Measurements from ENCODE around the gene MTERF4. TPM values are rescaled to one million over a fixed set of nuclear protein-coding genes. Genes with fewer than 3 reads are reported as not detected.

MTERF4 gene
- total RNA-seq, 1 donor from 2014 or later = 35.4 TPM

DNA sequence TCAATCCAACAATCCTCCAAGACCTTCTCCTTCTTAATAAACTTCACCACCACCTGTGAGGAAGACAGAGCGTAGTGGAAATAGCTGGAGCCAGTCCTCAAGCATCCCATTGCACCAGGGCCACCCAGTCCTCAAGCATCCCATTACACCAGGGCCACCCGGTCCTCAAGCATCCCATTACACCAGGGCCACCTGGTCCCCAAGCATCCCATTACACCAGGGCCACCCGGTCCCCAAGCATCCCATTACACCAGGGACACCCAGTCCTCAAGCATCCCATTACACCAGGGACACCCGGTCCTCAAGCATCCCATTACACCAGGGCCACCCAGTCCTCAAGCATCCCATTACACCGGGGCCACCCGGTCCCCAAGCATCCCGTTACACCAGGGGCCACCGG lies 13.3 kb upstream of the MTERF4 start:
- no peak overlapping the region for H3K4me3 Mint-ChIP-seq (ENCODE audit: low read depth)
- peaks cover 6% of the 10 kb centered on the region for H3K4me1 Mint-ChIP-seq (ENCODE audit: low read depth)
- peaks cover 36% of the 10 kb centered on the region for H3K36me3 Mint-ChIP-seq (ENCODE audit: low read depth)
- intact Hi-C loops (cut with micrococcal nuclease) = no loop called here
- no peaks in the 10 kb centered on the region for H3K27me3 Mint-ChIP-seq (ENCODE audit: low read depth)
- H3K27ac Mint-ChIP-seq = no peak overlapping the region
- DNase-seq (ENCODE audit: low spot score) = no peak
- H3K9me3 Mint-ChIP-seq = no peaks in the 10 kb centered on the region

DNA sequence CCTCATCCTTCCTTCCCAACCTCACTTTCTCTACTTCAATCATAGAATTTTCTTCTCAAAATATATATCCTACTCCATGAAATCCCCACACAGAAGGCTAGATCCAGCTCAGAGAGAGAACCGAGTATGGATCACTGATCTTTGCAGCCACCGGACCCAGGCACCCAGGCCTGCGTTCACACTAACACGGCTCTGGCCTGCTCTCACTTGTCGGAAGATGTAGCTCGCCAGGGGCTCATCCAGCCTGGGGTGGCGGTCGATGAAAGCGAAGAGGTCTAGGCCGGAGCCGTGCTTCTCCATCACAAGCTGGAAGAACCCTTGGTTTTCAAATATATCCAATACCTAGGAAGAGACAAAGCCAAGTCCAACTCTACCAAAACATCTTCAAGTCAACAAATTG lies 12.7 kb upstream of the MTERF4 start:
- Mint-ChIP-seq H3K27me3 (ENCODE audit: low read depth) (no peaks in the 10 kb centered on the region), H3K4me3 (ENCODE audit: low read depth) (no peak overlapping the region), H3K27ac (no peak overlapping the region), H3K4me1 (ENCODE audit: low read depth) (peaks cover 9% of the 10 kb centered on the region), H3K36me3 (ENCODE audit: low read depth) (peaks cover 34% of the 10 kb centered on the region), H3K9me3 (no peaks in the 10 kb centered on the region)
- intact Hi-C loops (cut with micrococcal nuclease) = no loop called here
- no peak for DNase-seq (ENCODE audit: low spot score)

DNA sequence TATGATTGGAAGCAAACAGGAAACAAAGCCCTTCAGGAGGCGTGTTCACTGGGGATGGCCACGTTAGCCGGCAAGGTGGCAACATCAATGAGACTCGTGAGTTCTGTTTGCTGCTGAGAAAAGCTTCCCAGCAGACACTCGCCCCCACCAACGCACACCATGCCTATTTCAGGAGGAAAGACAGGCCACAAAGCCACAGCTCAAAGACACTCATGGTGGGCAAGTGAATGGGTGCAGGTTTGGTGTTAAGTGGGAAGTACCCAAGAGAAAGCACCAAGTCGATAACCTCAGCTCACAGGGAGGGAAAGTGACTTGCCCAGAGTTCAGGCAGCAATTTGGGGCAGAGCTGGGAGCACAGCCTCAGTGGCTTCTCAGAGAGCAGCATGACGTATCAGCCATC lies 10.5 kb upstream of the MTERF4 start:
- Mint-ChIP-seq H3K9me3 (no peaks in the 10 kb centered on the region), H3K27ac (peak overlapping the region; percentile 40), H3K4me3 (ENCODE audit: low read depth) (no peak overlapping the region), H3K4me1 (ENCODE audit: low read depth) (peaks cover 18% of the 10 kb centered on the region), H3K27me3 (ENCODE audit: low read depth) (no peaks in the 10 kb centered on the region), H3K36me3 (ENCODE audit: low read depth) (peaks cover 39% of the 10 kb centered on the region)
- intact Hi-C loops (cut with micrococcal nuclease) = no loop called here
- DNase-seq (ENCODE audit: low spot score) = no peak

DNA sequence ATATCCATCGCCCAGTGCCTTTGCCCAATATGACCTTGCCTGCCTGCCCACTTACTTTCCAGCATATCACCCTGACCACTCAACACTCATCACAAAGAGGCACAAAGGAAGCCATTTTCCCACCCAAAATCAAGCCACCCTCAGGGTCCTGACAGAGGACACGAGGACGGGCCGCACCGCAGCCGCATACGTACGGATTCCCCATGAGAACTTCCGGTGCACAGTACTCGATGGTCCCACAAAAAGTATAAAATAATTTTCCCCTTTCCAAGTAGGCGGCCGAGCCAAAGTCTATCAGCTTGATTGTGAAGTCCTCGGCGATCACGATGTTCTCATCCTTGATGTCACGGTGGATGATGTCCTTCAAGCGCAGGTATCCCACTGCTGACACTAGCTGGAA lies 10.0 kb upstream of the MTERF4 start:
- Mint-ChIP-seq H3K36me3 (ENCODE audit: low read depth) (peaks cover 42% of the 10 kb centered on the region), H3K4me3 (ENCODE audit: low read depth) (peak overlapping the region; percentile 43), H3K27me3 (ENCODE audit: low read depth) (no peaks in the 10 kb centered on the region), H3K4me1 (ENCODE audit: low read depth) (peaks cover 18% of the 10 kb centered on the region), H3K9me3 (no peaks in the 10 kb centered on the region), H3K27ac (peak overlapping the region; percentile 46)
- intact Hi-C loops (cut with micrococcal nuclease) = no loop called here
- no peak for DNase-seq (ENCODE audit: low spot score)

DNA sequence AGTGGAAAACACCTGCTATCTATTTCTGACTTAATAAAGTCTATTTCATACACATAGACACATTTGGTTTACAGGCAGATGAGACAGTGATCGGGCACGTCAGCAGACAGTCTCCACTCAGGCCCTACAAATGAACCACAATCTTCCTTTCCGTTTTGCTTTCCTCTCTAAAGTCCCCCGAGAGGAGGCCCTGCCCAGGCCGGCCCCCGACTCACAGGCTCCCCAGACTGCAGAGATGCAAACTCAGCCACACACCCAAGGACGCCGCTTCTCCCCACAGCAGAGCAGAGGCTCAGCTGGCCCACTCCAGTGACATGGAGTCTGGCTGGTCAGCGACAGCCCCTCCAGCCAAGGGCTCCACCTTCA lies 9.3 kb upstream of the MTERF4 start:
- H3K27me3 Mint-ChIP-seq (ENCODE audit: low read depth) = no peaks in the 10 kb centered on the region
- peaks cover 44% of the 10 kb centered on the region for H3K36me3 Mint-ChIP-seq (ENCODE audit: low read depth)
- H3K4me1 Mint-ChIP-seq (ENCODE audit: low read depth) = peaks cover 18% of the 10 kb centered on the region
- peak overlapping the region; percentile 49 for H3K27ac Mint-ChIP-seq
- peak overlapping the region; percentile 41 for H3K4me3 Mint-ChIP-seq (ENCODE audit: low read depth)
- DNase-seq (ENCODE audit: low spot score) = no peak
- no peaks in the 10 kb centered on the region for H3K9me3 Mint-ChIP-seq
- intact Hi-C loops (cut with micrococcal nuclease) = no loop called here

DNA sequence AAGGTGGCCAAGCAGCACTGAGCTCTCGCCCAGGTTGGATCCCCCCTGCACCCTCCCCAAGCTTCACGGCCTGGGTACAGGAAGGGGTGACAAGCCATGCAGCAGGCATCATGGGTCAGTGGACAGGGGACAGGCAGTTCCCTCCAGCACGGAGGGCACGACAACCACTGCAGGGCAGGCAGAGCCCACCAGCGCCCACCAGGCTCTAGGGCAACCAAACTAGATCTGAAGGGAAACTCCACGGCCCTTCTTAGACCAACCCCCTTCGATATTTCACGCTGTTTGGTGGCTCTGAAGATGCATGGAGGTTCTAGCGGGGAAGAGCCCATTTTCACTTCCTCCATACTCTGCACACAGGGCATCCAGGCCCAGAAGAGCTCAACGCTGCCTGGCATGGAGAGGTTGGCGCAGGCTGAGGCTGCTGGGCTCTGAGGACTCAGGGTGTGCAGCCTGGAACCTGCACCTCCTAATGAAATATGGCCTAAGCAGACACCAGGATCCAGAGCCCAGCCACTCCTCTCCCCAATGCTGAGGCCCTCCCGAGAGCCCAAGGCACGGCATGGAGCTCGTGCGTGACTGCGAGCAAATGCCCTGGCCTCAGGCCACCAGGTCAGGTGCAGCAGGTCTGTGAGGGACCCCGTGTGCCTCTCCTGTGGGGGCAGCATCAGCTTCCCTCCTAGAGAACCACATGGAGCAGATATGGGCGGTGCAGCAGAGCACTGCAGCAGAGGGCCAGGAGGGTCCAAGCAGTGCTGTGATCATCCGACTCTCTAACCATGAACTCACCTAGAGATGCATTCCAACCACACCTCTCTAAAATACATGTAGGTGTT lies 8.7 kb upstream of the MTERF4 start:
- DNase-seq (ENCODE audit: low spot score) = no peak
- no peaks in the 10 kb centered on the region for H3K9me3 Mint-ChIP-seq
- peaks cover 41% of the 10 kb centered on the region for H3K36me3 Mint-ChIP-seq (ENCODE audit: low read depth)
- H3K4me3 Mint-ChIP-seq (ENCODE audit: low read depth) = peak overlapping the region; percentile 41
- peak overlapping the region; percentile 49 for H3K27ac Mint-ChIP-seq
- intact Hi-C loops (cut with micrococcal nuclease) = no loop called here
- peaks cover 18% of the 10 kb centered on the region for H3K4me1 Mint-ChIP-seq (ENCODE audit: low read depth)
- no peaks in the 10 kb centered on the region for H3K27me3 Mint-ChIP-seq (ENCODE audit: low read depth)

DNA sequence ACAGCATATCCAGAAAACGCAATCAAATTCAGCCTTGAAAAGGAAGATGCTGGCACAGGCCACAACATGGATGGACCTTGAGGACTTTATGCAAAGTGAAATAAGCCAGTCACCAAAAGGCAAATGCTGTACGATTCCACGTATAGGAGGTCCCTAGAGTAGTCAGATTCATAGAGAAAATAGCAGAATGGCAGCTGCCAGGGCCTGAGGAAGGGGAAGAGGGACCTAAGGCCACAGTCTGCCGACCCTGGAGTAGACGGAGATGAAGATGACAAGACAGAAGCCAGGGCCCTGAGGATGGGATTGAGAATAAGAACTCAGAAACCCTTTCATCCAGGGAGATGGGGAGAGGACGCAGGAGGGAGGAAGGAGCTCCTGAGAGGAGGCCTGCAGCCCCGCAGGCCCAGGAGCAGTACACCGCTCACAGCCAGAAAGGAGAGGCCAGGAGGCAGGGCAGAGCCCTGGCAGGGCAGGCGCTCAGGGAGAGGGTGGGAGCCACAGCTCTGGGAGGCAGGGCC lies 8.1 kb upstream of the MTERF4 start:
- Mint-ChIP-seq H3K4me1 (ENCODE audit: low read depth) (peaks cover 18% of the 10 kb centered on the region), H3K27ac (peak overlapping the region; percentile 34)

DNA sequence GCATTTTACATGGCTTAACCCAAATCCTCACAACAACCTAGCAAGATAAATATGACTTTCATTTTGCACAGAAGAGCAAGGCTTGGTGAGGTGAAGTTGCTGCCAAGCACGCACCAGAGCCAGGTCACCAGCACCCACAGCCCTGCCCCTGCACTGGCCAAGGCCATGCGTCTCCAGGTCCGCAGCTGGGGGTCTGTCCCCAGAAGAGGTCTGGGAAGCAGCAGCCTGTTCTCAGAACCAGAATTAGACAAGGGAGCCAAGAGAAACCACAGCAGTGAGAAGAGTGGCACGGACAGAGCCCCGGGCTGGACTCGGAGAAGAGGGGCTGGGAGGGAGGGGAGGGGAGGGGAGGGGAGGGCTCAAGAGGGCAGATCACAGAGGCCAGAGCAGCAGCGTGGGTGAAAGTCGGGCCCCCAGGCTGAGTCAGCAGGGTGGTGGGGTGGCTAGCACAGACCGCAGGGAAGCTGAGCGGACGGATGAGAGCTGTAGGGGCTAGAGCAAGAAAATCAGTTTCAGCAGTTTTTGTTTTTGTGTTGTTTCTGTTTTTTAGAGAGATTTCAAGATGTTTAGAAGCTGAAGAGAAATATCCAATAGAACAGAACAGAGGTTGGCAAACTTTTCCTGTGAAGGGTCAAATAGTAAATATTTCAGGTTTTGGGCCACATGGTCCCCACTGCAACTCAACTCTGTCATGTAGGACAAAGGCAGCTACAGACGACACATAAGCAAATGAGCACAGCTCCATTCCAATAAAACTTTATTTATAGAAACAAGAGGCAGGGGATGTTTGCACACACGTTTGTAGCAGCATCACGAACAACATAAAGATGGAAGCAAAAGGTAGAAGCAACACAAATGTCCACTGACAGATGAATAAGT lies 7.4 kb upstream of the MTERF4 start:
- no peaks in the 10 kb centered on the region for H3K9me3 Mint-ChIP-seq
- DNase-seq (ENCODE audit: low spot score) = no peak
- intact Hi-C loops (cut with micrococcal nuclease) = no loop called here
- H3K27ac Mint-ChIP-seq = peak overlapping the region; percentile 90
- peaks cover 18% of the 10 kb centered on the region for H3K4me1 Mint-ChIP-seq (ENCODE audit: low read depth)
- no peaks in the 10 kb centered on the region for H3K27me3 Mint-ChIP-seq (ENCODE audit: low read depth)
- peaks cover 32% of the 10 kb centered on the region for H3K36me3 Mint-ChIP-seq (ENCODE audit: low read depth)
- H3K4me3 Mint-ChIP-seq (ENCODE audit: low read depth) = peak overlapping the region; percentile 53

More for the DNA sequence above, 8.1 kb upstream of the MTERF4 start:
- no peaks in the 10 kb centered on the region for H3K9me3 Mint-ChIP-seq
- no peaks in the 10 kb centered on the region for H3K27me3 Mint-ChIP-seq (ENCODE audit: low read depth)
- peak overlapping the region; percentile 16 for H3K4me3 Mint-ChIP-seq (ENCODE audit: low read depth)
- intact Hi-C loops (cut with micrococcal nuclease) = no loop called here
- peaks cover 38% of the 10 kb centered on the region for H3K36me3 Mint-ChIP-seq (ENCODE audit: low read depth)
- DNase-seq (ENCODE audit: low spot score) = no peak

DNA sequence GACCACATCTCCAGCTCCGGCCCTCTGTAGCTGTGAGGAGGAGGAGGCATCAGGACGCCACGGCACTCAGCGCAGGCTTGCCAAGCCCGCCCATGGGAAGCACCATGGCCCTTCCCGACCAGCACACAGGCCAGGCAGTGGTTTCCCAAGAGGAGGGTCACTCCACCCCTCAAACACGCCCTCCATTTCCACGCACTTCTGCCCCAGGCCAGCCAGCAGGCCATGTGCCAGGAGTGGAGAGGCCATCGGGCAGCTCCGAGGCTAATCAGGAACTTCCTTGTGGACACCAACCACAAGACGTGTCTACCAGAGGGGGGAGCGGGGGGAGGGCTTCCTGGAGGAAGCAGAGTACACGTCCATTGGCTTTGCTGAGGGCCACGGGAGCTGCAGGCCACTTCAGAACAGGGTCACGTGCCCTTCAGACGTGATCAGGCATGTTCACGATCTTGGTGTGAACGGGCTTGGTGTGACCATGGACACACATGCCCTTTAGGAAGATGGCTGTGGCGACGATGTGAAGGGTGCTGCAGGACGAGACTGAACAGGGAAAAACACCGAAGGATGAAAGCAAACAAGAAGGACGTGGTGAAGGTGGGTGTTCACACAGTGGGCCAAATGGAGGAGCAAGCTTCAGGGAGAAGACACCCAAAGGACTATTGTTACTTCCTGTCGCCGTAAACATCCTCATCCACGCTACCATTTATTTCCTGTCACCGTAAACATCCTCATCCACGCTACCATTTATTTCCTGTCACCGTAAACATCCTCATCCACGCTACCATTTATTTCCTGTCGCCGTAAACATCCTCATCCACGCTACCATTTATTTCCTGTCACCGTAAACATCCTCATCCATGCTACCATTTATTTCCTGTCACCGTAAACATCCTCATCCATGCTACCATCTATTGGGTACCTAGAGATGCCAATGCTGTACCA lies 6.5 kb upstream of the MTERF4 start:
- Mint-ChIP-seq H3K4me1 (ENCODE audit: low read depth) (peaks cover 20% of the 10 kb centered on the region), H3K27me3 (ENCODE audit: low read depth) (no peaks in the 10 kb centered on the region), H3K36me3 (ENCODE audit: low read depth) (peaks cover 27% of the 10 kb centered on the region), H3K9me3 (no peaks in the 10 kb centered on the region), H3K4me3 (ENCODE audit: low read depth) (peak overlapping the region; percentile 53), H3K27ac (peak overlapping the region; percentile 90)
- intact Hi-C loops (cut with micrococcal nuclease) = no loop called here
- no peak for DNase-seq (ENCODE audit: low spot score)

DNA sequence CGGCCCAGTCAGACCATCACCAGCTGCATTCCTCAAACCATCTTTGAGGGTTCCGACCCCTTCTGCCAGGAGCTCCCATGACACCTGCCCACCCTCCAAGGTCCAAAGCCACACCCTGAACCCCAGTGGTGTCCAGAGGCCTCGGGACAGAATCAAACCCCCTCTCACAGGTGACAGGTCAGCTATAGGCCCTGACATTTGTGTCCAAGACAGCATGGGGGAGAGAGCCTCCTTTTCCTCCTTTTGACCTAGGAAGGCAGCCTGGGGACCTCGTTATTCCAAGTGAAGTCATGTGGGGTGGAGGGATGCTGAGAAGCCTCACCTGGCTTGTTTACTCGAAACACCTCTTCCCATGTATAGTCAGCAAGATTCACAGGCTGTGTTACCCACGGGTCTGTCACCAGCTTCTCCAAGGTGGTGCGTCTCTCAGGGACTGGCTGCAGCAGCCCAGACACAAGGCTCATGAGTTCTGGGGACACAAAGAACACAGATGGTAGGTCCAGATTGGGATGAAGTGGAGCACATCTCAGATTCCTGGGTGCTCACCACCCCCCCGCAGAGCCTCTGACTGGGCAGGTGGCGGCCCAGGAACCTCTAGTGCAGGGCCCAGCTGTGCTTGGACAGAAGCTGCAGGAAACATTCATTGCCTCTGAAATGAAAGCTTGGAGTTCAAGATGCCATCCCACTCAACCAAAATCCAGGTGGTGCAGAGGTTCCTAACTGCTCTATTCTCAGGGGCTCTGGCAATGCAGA lies 5.1 kb upstream of the MTERF4 start:
- peak overlapping the region; percentile 60 for H3K27ac Mint-ChIP-seq
- H3K4me3 Mint-ChIP-seq (ENCODE audit: low read depth) = no peak overlapping the region
- peaks cover 27% of the 10 kb centered on the region for H3K36me3 Mint-ChIP-seq (ENCODE audit: low read depth)
- no peaks in the 10 kb centered on the region for H3K27me3 Mint-ChIP-seq (ENCODE audit: low read depth)
- peaks cover 25% of the 10 kb centered on the region for H3K4me1 Mint-ChIP-seq (ENCODE audit: low read depth)
- H3K9me3 Mint-ChIP-seq = no peaks in the 10 kb centered on the region
- DNase-seq (ENCODE audit: low spot score) = no peak
- intact Hi-C loops (cut with micrococcal nuclease) = no loop called here

DNA sequence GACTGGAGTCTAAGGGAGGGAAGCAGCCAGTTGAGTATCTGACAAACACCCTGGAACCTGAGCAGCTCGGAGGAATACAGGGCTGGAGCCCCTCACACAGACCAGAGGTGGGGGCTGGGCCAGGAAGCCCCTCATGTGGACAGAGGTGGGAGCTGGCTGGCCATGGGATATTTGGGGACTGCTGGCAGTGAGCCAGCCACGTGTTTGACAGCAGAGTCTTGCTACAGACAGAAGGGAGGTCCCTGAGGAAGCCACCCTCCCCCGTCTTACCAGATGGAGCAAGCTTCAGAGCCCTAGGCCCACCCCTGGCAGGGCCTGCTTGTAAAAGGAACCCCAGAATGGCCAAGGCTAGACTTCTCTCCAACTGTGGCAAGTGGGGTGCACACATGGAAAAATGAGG lies 3.6 kb upstream of the MTERF4 start:
- DNase-seq (ENCODE audit: low spot score) = no peak
- Mint-ChIP-seq H3K36me3 (ENCODE audit: low read depth) (peaks cover 19% of the 10 kb centered on the region), H3K9me3 (no peaks in the 10 kb centered on the region), H3K4me3 (ENCODE audit: low read depth) (no peak overlapping the region), H3K27ac (no peak overlapping the region), H3K4me1 (ENCODE audit: low read depth) (peaks cover 25% of the 10 kb centered on the region), H3K27me3 (ENCODE audit: low read depth) (no peaks in the 10 kb centered on the region)
- intact Hi-C loops (cut with micrococcal nuclease) = no loop called here
